IPS-15b (cell line): ENCODE data around the gene ATP5PD.
"Not testable (repeated sequence)": the region's sequence is repeated elsewhere in the genome, so short reads cannot be mapped to it uniquely, and the experiment has no call there.

ENCODE experiments used
- H3K27me3 ChIP-seq: one replicate; pipeline ENCODE4 v1.6.1; 2013; ENCODE audit warnings: low read length; ENCODE audit not compliant: control insufficient read depth, insufficient read depth
- H3K36me3 ChIP-seq: one replicate; pipeline ENCODE4 v1.6.1; 2013; ENCODE audit warnings: low read length; ENCODE audit not compliant: control insufficient read depth, insufficient read depth
- H3K4me1 ChIP-seq: one replicate; pipeline ENCODE4 v1.6.1; 2013; ENCODE audit warnings: mild to moderate bottlenecking, low read length; ENCODE audit not compliant: control insufficient read depth, insufficient read depth
- H3K4me3 ChIP-seq: one replicate; pipeline ENCODE4 v1.5.1; 2013; ENCODE audit warnings: low read depth, low read length
- H3K9ac ChIP-seq: one replicate; pipeline ENCODE4 v1.6.1; 2013; ENCODE audit warnings: low read depth, mild to moderate bottlenecking, low read length
- H3K9me3 ChIP-seq: one replicate; pipeline ENCODE4 v1.6.1; 2013; ENCODE audit warnings: mild to moderate bottlenecking, low read length; ENCODE audit not compliant: control insufficient read depth, insufficient read depth

ATP5PD gene

GRCh38 chr17:75073618-75074047, 26.9 kb upstream of the ATP5PD start:
- peaks cover 4% of the 10 kb centered on the region for H3K4me1 ChIP-seq
- no peaks in the 10 kb centered on the region for H3K9me3 ChIP-seq
- no peak overlapping the region for H3K4me3 ChIP-seq
- no peak overlapping the region for H3K9ac ChIP-seq
- no peaks in the 10 kb centered on the region for H3K27me3 ChIP-seq
- no peaks in the 10 kb centered on the region for H3K36me3 ChIP-seq

DNA sequence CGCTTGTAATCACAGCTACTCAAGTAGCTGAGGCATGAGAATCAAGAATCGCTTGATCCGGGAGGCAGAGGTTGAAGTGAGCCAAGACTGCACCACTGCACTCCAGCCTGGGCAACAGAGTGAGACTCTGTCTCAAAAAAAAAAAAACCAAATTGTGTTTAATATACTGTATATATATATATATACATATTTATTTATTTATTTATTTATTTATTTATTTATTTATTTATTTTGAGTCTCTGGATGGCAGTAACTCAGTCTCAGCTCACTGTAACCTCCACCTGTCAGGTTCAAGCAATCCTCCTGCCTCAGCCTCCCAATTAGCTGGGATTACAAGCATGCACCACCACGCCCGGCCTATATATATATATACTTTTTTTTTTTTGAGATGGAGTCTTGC, 26.1 kb upstream of the ATP5PD start:
- not testable (repeated sequence) for H3K9me3 ChIP-seq, H3K36me3 ChIP-seq, H3K4me1 ChIP-seq, H3K27me3 ChIP-seq, H3K4me3 ChIP-seq, H3K9ac ChIP-seq

DNA sequence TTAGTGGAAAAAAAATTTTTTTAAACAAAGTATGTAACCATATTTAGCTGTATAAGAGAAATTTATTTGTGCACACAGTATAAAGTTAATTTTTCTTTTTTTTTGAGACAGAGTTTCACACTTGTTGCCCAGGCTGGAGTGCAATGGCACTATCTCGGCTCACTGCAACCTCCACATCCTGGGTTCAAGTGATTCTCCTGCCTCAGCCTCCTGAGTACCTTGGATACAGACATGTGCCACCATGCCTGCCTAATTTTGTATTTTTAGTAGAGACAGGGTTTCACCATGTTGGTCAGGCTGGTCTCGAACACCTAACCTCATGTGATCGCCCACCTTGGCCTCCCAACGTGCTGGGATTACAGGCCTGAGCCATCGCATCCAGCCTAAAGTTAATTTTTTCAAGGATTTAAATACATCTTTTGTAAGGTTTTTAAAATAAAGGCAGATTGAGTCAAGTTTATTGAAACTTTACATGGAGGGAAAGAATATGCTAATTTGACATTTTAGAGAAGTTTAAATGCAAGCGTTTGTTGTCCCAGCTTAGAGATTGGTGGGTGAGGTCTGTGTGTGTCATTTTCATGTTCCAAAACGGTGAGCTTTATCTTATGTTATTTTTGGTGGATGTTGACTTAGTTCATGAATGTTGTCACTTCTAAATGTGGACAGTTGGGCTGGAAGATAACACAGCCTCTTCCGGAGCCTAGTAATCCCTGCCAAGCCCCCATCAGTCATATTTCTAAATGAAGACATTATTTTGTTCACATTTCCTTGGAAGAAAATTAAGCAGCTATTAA, 24.9 kb upstream of the ATP5PD start:
- H3K4me1 ChIP-seq, H3K27me3 ChIP-seq, H3K36me3 ChIP-seq, H3K9me3 ChIP-seq, H3K4me3 ChIP-seq, H3K9ac ChIP-seq: not testable (repeated sequence)

- H3K4me3 ChIP-seq = no peak overlapping the region
- H3K4me1 ChIP-seq = no peaks in the 10 kb centered on the region
- no peaks in the 10 kb centered on the region for H3K27me3 ChIP-seq
- H3K9me3 ChIP-seq = no peaks in the 10 kb centered on the region
- H3K9ac ChIP-seq = no peak overlapping the region
- no peaks in the 10 kb centered on the region for H3K36me3 ChIP-seq
These were observed 23.0 kb upstream of the ATP5PD start for GRCh38 chr17:75069783-75070182.

DNA sequence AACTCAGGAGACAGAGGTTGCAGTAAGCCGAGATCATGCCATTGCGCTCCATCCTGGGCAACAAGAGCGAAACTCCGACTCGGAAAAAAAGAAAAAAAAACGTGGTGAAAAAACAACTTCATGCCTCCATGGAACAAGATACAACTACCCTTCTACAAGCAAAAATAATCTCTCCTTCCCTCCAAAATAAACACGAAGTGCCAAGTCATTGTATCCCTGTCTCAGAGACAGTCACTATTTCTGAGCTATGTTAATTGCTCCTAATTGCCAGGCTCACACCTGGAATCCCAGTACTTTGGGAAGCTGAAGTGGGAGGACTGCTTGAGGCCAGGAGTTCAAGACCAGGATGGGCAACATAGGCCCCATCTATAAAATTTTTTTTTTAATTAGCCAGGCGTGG, 22.0 kb upstream of the ATP5PD start:
- Histone ChIP-seq H3K9ac (no peak overlapping the region), H3K36me3 (peaks cover 8% of the 10 kb centered on the region), H3K4me1 (no peaks in the 10 kb centered on the region), H3K9me3 (no peaks in the 10 kb centered on the region), H3K27me3 (no peaks in the 10 kb centered on the region), H3K4me3 (no peak overlapping the region)

- Histone ChIP-seq H3K4me1 (no peaks in the 10 kb centered on the region), H3K9ac (no peak overlapping the region), H3K9me3 (no peaks in the 10 kb centered on the region)
These were observed 21.1 kb upstream of the ATP5PD start for GRCh38 chr17:75067856-75068255.

DNA sequence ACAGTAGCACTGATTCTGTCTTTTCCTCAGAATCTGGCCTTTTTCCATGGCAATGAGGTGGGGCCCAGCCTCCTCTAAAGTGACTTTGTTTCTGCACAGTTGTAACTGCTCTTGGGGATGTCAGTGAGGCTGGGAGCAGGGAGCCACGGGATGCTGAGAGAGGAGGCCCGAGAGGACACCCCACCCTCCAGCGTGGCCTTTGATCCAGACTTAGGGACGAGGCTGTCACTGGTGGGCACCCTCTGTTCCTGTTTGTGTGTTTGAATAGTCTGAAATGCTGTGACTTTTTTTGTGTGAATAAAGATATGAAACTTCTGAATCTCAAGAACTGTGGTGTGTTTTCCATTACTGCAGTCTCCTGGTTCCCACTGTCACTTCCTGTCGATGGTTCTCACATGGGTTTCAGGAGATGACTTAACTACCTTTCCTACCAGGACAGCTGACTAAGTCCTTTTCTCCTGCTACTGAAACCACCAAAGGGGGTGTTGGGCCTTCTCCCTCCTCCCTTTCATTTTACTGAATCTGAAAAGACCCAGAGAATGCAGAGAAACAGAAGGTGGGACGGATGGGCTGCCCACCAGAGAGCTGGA, 18.9 kb upstream of the ATP5PD start:
- peaks cover 37% of the 10 kb centered on the region for H3K36me3 ChIP-seq
- H3K27me3 ChIP-seq = no peaks in the 10 kb centered on the region
- H3K9me3 ChIP-seq = no peaks in the 10 kb centered on the region
- H3K4me1 ChIP-seq = no peaks in the 10 kb centered on the region
- no peak overlapping the region for H3K9ac ChIP-seq
- H3K4me3 ChIP-seq = no peak overlapping the region

More at GRCh38 chr17:75067856-75068255, 21.1 kb upstream of the ATP5PD start:
- H3K4me3 ChIP-seq = no peak overlapping the region
- H3K36me3 ChIP-seq = peaks cover 17% of the 10 kb centered on the region
- H3K27me3 ChIP-seq = no peaks in the 10 kb centered on the region

GRCh38 chr17:75064867-75065561, 18.2 kb upstream of the ATP5PD start:
- Histone ChIP-seq H3K4me1 (no peaks in the 10 kb centered on the region), H3K4me3 (no peak overlapping the region), H3K27me3 (no peaks in the 10 kb centered on the region), H3K9ac (no peak overlapping the region), H3K36me3 (peaks cover 37% of the 10 kb centered on the region), H3K9me3 (no peaks in the 10 kb centered on the region)

GRCh38 chr17:75064460-75064859, 17.7 kb upstream of the ATP5PD start:
- no peaks in the 10 kb centered on the region for H3K4me1 ChIP-seq
- H3K9me3 ChIP-seq = no peaks in the 10 kb centered on the region
- no peaks in the 10 kb centered on the region for H3K27me3 ChIP-seq
- H3K4me3 ChIP-seq = no peak overlapping the region
- H3K36me3 ChIP-seq = peaks cover 41% of the 10 kb centered on the region
- no peak overlapping the region for H3K9ac ChIP-seq

DNA sequence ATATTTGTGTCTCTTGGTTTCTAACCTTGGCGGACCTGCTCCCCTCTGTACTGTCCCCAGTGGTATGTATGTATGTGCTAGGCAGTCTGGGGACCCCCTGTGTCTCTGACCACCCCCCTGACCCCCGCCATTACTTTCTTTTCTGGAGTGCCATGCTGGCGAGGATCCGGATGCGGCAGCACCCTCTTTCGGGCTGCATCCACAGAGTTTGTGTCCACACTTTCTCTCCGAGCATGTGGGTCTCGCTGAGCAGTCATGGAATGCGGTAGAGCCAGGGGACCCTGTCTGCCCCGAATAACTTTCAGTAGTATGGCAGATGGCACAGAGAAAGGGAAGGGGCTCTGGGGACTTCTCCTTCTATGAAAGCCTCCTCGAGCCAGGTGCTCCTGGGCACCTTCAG, 17.3 kb upstream of the ATP5PD start:
- Histone ChIP-seq H3K4me1 (no peaks in the 10 kb centered on the region), H3K4me3 (no peak overlapping the region), H3K9ac (no peak overlapping the region), H3K36me3 (peaks cover 45% of the 10 kb centered on the region), H3K9me3 (no peaks in the 10 kb centered on the region), H3K27me3 (no peaks in the 10 kb centered on the region)

DNA sequence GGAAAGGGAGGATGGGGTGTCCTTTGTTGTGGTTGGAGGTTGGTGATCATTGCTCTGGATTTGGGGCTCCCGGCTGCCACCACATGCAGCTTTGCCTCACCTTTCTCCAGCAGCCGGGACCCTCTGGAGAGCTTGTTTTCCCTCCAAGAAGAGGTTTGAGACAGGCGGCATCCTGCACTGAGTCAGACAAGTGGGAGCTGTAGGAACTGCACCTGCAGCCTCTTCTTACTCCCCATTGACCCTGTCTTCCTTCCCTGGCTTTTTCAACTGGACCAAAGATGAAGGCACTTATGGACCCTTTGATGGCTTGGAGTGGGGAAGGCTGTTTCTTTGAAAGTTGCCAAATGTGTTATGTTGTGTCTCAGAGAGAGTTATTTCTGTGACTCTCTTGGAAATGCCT, 16.9 kb upstream of the ATP5PD start:
- no peaks in the 10 kb centered on the region for H3K4me1 ChIP-seq
- H3K9ac ChIP-seq = no peak overlapping the region
- H3K4me3 ChIP-seq = no peak overlapping the region
- peaks cover 45% of the 10 kb centered on the region for H3K36me3 ChIP-seq
- H3K27me3 ChIP-seq = no peaks in the 10 kb centered on the region
- H3K9me3 ChIP-seq = no peaks in the 10 kb centered on the region

DNA sequence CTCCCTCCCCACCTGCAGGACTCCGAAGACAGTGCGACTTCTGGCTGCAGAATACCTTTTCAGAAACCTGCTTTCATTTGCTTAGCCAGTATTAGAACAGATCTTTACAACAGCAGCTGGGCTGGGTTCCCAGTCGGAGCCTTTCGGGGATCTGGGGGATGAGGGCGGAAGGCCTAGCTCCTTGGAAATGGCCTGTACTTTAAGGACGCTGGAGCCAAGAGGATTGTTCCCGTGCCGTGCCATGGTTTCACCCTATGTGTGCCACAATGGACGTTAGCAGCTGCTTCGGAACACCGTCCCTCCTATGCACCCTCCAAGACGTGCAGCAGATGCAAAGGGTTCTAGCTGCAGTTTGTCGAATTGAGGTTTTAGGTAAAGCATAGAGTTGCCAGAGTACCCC, 16.4 kb upstream of the ATP5PD start:
- Histone ChIP-seq H3K9me3 (no peaks in the 10 kb centered on the region), H3K4me1 (no peaks in the 10 kb centered on the region), H3K36me3 (peaks cover 47% of the 10 kb centered on the region), H3K27me3 (no peaks in the 10 kb centered on the region), H3K4me3 (no peak overlapping the region), H3K9ac (no peak overlapping the region)
